Dermis blood vessel endothelial cell (primary cell): Measurements from ENCODE around the gene RNF111. TPM values are rescaled to one million over a fixed set of nuclear protein-coding genes. Genes with fewer than 3 reads are reported as not detected.

Experiments
- DNase-seq: peaks from one replicate; pipeline ENCODE4 v3.0.0; 2010
- total RNA-seq: library from RNA; depleted of rRNA; stranded (reverse); fragments of >200 nt; gene quantifications from 2 replicates; pipeline ENCODE4 v1.2.3, GENCODE V29; 2014

The RNF111 gene
- total RNA-seq, 1 donor from 2014 or later = 16.2 TPM

- DNase-seq = no peak
These were observed 14.5 kb downstream of the RNF111 start for GRCh38 chr15:59001946-59002345.

- no peak for DNase-seq
These were observed 15.0 kb downstream of the RNF111 start for GRCh38 chr15:59002418-59002859.

GRCh38 chr15:59005579-59005978 is 18.1 kb downstream of the RNF111 start:
- no peak for DNase-seq

DNA sequence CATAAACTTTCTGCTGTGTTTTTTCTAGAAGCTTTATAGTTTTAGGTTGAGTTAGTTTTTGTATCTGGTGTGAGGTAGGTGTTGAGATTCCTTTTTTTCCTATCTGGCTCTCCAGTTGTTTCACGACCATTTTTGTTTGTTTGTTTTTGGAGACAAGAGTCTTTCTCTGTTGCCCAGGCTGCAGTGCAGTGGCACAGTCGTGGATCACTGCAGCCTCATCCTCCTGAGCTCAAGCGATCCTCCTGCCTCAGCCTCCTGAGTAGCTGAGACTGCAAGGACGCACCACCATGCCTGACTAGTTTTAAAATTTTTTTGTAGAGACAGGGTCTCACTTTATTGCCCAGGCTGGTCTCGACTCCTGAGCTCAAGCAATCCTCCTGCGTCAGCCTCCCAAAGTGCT is 20.6 kb downstream of the RNF111 start:
- DNase-seq = no peak

GRCh38 chr15:59011262-59011952 is 23.9 kb downstream of the RNF111 start:
- no peak for DNase-seq

DNA sequence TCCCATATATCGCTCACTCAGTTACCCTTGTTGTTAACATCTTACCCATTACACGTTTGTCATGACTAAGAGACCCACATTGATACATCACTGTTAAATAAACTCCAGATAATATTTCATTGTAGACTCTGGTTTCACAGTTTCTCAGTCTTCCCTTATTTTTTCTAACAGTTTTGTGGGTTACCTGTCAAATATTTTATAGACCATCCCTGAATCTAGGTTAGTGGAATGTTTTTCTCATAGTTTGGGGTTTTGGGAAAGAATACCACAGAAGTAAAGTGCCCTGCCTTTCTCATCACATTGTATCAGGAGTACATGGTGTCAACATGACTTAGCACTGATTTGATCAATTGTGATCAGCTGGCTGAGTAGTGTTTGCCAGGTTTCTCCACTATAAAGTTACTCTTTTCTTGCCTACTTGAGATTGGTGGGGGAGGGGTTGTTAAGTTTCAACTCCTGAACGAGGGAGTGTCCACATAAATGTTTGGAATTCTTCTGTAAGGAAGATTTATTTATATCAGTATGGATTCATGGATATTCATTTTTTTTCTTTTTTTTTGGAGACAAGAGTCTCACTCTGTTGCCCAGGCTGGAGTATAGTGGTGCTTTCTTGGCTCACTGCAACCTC is 25.9 kb downstream of the RNF111 start:
- DNase-seq = no peak

DNA sequence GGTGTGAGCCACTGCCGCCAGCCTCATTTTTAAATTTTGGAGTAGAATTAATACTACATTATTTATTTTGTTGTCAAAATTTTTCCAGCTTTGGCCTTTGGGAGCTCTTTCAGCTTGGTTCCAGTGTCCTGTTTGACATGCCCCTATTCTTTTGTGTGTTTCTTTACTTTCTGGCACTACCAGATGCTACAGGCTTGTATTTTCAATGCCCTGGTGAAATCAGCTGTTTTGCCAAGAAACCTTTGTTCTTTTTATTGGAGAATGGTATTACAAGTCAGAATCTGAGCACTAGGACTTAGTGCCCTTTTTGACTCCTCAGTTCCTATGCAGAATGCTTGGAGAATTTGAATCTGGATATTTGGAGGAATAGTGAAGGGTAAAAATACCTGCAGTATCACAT is 26.6 kb downstream of the RNF111 start:
- no peak for DNase-seq

GRCh38 chr15:59017449-59017848 is 30.0 kb downstream of the RNF111 start:
- DNase-seq = no peak

DNA sequence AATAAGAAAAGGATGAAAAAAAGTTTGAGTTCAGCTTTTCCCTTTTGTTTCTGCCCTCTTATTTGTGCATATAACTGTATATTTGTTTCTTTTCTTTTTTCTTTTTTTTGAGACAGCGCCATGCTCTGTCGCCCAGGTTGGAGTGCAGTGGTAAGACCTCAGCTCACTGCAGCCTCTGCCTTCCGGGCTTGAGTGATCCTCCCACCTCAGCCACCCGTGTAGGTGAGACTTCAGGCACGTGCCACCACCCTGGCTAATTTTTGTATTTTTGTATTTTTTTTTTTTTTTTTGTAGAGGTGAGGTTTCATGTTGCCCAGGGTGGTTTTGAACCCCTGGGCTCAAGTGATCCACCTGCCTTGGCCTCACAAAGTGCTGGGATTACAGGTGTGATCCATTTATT is 31.4 kb downstream of the RNF111 start:
- DNase-seq = no peak

GRCh38 chr15:59020322-59020721 is 32.9 kb downstream of the RNF111 start:
- no peak for DNase-seq

- DNase-seq = no peak
These were observed 34.7 kb downstream of the RNF111 start for GRCh38 chr15:59022188-59022587.

DNA sequence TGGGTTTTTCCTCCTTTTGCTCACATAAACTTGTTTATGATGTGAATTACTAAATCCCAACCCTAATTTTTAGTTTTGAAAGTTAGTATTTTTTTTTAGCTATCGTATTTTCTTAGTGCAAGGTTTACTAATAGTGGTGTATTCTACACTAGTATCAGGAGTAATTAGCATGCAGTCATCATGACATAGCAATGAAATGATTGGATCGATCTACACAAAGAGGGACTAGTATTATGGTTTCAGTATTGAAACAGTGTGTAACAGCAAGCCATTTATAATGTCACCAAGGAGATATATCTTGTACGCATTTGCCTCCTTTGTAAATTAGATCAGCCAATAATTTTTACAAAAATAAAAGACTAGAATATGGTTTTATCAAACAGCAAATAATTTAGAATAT is 38.7 kb downstream of the RNF111 start:
- DNase-seq = no peak

DNA sequence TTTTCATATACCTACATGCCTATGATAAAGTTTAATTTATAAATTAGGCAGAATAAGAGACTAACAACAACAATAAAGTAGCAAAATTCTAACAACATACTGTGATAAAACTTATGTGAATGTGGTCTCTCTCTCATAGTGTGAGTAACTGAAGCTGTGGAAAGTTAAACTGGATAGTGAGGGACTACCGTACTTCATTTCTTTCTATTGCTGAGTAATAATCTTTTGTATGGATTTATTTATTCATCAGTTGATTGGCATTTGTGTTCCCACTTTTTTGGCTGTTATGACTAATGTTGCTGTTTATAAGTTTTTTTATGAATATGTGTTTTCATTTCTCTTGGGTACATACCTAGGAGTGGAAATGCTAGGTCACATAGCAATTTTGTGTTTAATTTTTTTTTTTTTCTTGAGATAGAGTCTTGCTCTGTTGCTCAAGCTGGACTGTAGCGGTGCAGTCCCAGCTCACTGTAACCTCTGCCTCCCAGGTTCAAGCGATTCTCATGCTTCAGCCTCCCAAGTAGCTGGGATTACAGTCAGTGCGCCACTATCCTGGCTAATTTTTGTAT is 41.0 kb downstream of the RNF111 start:
- DNase-seq = no peak

DNA sequence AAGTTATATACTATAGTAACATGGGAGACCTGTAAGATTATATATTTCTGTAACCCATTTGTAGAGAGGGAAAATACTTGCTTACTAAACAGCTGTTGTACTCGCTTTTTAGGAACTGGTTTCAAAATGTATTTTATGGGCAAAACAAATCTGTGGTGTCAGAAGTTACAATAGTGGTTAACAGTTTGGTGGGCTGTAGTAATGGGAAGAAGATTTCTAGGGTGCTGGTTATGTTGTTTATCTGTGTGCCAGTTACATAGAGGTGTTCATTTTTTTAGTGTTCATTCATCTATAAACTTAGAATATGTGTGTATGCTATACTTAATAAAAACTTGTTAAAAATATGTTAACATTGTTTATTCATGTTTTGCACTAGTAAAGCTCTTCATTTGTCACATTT is 42.1 kb downstream of the RNF111 start:
- DNase-seq = no peak

- DNase-seq = no peak
These were observed 47.7 kb downstream of the RNF111 start for GRCh38 chr15:59035201-59035600.

- no peak for DNase-seq
These were observed 51.8 kb downstream of the RNF111 start for GRCh38 chr15:59039225-59039624.

- DNase-seq = no peak
These were observed 54.6 kb downstream of the RNF111 start for GRCh38 chr15:59042041-59042440.

DNA sequence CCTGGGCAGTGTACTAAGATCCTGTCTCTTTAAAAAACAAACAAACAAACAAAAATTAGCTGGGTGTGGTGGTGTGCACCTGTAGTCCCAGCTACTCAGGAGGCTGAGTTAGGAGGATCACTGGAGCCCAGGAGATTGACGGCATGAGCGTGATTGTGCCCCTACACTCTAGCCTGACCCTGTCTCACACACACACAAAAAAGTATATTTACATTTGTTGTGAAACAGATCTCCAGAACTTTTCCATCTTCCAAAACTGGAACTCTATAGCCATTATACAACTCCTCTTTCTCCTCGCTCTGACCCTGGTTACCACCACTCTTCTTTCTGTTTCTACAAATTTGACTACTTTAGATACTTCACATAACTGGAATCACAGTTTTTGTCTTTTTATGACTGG is 61.4 kb downstream of the RNF111 start:
- DNase-seq = no peak

DNA sequence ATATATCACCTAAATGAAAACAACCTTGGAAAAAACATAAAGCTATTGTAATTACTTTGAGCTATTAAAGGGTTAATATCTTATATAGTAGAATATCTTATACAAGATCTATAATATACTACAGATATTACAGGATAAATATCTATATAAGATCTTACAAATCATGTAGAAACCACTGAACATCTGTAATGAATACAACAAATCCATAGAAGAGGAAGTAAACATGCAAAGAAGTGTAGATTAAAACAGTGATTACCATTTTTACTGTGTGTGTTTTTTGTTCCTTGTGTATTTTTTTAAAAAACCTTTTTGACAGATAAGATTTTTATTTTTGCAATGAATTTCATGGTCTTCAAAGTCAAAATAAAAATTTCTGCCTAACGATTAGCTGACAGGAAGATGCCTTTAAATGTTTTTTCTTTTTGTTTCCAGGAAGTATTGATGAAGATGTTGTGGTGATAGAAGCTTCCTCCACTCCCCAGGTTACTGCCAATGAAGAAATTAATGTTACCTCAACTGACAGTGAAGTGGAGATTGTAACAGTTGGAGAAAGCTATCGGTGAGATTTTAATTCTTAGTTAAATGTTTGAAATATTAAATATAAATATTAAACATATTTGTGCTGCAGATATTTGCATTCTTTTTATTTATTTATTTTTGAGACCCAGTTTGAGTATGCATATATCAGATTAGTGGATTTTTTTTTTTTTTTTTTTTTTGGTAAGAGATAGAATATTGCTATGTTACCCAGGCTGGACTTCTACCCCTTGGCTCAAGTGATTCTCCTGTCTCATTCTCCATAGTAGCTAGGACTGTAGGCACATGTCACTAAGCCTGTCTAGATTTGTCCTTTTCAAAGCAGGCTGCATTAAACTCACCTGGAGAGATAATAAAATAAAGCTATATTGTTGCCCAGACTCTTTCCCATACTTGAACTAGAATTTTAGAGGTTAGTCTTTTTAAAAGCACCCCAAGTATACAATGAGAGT is 64.7 kb downstream of the RNF111 start:
- no peak for DNase-seq

DNA sequence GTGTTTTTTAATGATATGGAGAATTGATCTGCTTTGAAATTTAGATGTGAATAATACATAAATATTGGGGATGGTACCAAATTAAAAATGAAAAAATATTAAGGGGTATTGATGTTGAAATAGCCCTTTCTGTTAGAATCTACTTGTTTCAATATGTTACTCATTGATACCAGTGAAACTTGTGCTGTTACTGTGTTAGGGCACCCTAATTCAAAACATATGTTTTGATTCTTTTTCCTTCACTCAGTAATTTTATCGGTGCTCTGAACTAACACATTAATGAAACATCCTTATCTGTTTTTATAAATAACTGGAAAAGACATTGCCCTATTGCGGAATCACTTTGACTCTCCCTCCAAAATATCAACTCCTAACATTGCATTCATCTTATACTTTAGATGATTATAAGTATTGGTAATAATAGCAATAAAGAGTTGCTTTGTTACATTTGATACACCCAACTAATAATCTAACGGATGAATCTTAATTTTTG is 65.5 kb downstream of the RNF111 start:
- DNase-seq = no peak

DNA sequence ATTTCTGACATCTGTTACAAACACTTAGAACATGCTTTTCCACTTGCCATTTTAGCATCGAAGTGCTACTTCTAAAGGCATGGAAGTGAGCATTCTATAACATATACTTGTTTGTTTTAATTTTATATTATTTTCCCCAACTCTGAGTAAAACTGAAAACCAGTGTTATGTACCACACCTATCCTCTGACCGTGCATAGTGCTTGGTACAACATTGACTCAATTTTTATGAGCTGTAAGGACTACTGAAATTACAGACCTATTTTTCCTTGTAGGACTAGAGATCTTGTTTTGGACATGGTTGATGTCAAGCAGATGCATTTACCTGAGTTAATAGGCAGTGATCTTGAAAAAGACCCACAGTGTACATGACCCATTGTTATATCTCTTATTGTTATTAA is 66.0 kb downstream of the RNF111 start:
- DNase-seq = no peak

DNA sequence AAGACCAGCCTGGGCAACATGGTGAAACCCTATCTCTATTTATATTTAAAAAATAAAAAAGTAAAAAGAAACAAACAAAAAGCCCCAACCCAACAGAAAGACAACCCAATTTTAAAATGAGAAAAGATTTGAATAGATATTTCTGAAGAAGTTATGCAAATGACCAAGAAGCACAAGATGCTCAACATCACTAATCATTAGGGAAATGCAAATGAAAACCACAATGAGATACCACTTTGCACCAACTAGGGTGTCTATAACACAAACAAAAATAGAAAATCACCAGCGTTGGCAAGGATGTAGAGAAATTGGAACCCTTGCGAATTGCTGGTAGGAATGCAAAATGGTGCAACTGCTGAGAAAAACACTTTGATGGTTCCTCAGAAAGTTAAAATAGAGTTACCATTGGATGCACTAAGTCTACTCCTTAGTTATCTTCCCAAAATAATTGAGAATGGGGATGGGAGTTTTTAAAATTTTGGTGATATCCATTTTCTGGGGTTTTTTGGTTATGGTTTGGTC is 71.7 kb downstream of the RNF111 start:
- no peak for DNase-seq

DNA sequence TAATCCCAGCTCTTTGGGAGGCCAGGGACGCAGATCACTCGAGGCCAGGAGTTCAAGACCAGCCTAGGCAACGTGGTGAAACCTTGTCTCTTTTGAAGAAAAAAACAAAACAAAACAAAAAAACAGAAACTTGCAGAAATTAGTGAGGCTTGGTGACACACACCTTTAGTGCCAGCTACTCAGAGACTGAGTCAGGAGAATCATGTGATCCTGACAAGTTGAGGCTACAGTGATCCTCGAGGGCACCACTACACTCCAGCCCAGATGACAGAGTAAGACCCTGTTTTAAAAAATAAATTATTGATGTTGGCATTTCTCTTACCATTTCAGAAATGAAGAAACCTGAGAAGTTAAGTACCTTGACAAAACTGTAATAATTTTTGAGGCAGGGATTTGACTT is 72.9 kb downstream of the RNF111 start:
- no peak for DNase-seq
